Adrenal gland (tissue), 5 donors: ENCODE data around the gene NCR2.

ENCODE experiments used
- POLR2A ChIP-seq, 2 donors: fragments of 450-650 bp; IDR thresholded peaks; one replicate each; pipeline ENCODE4 v1.6.1; 2017; ENCODE audit warnings: antibody characterized with exemption in 2 of 2, mild to moderate bottlenecking in 2 of 2, moderate library complexity in 1 of 2
- TF ChIP-seq, protein P1 (sequence below), 6 experiments: fragments of 450-650 bp in 4 of 6; fragments of 200-600 bp in 2 of 6; sonication (generic) in 1 of 6; IDR thresholded peaks; 1 replicate in 5 of 6; 2 replicates in 1 of 6; pipeline versions ENCODE4 v1.5.1 to v1.8.0; 2016 to 2021; ENCODE audit warnings: antibody characterized with exemption in 6 of 6, mild to moderate bottlenecking in 2 of 6, moderate library complexity in 1 of 6
- donor health status: DM: no; HTN: no; CAD: no.

DNA sequence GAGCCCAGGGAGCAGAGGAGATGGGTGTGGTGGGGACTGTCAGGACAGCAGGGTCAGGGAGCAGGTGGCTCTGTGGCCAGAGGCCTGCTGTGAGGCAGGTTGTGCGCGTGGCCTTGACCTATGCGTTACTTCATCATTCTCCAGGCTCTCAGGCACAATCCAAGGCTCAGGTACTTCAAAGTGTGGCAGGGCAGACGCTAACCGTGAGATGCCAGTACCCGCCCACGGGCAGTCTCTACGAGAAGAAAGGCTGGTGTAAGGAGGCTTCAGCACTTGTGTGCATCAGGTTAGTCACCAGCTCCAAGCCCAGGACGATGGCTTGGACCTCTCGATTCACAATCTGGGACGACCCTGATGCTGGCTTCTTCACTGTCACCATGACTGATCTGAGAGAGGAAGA lies 535 bp downstream of the NCR2 start:
- TF ChIP-seq, protein P1, sequence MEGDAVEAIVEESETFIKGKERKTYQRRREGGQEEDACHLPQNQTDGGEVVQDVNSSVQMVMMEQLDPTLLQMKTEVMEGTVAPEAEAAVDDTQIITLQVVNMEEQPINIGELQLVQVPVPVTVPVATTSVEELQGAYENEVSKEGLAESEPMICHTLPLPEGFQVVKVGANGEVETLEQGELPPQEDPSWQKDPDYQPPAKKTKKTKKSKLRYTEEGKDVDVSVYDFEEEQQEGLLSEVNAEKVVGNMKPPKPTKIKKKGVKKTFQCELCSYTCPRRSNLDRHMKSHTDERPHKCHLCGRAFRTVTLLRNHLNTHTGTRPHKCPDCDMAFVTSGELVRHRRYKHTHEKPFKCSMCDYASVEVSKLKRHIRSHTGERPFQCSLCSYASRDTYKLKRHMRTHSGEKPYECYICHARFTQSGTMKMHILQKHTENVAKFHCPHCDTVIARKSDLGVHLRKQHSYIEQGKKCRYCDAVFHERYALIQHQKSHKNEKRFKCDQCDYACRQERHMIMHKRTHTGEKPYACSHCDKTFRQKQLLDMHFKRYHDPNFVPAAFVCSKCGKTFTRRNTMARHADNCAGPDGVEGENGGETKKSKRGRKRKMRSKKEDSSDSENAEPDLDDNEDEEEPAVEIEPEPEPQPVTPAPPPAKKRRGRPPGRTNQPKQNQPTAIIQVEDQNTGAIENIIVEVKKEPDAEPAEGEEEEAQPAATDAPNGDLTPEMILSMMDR (IDR thresholded peaks at IDR 0.05) = no peak
- no peak for TF ChIP-seq POLR2A (IDR thresholded peaks at IDR 0.05)
